GM06990 (cell line): ENCODE results near the gene GPR171.

Source experiments
- DNase-seq: peaks from one replicate; pipeline ENCODE4 v3.0.0-alpha.2; 2011; ENCODE audit not compliant: insufficient read length; ENCODE audit errors: extremely low read depth
- H3K27me3 ChIP-seq: replicated peaks from 2 replicates; pipeline ENCODE4 v1.6.0; 2011; ENCODE audit warnings: low read length; ENCODE audit not compliant: control insufficient read depth, insufficient read depth
- H3K36me3 ChIP-seq: 2 replicates; pipeline ENCODE4 v1.5.1; 2011; ENCODE audit warnings: low read length; ENCODE audit not compliant: control insufficient read depth, insufficient read depth
- H3K4me3 ChIP-seq: replicated peaks from 2 replicates; pipeline ENCODE4 v1.5.1; 2011; ENCODE audit warnings: low read depth, mild to moderate bottlenecking, control low read depth, low read length
- CTCF ChIP-seq: IDR thresholded peaks from 2 replicates; pipeline ENCODE4 v1.5.1; 2011; ENCODE audit warnings: low read length, control low read depth, mild to moderate bottlenecking, inconsistent platforms; ENCODE audit not compliant: insufficient read depth, poor library complexity, severe bottlenecking

Gene GPR171

GRCh38 chr3:151197228-151197627, 5.8 kb downstream of the GPR171 start:
- no peak for DNase-seq
- Histone ChIP-seq H3K27me3 (no peaks in the 10 kb centered on the region), H3K36me3 (no peaks in the 10 kb centered on the region), H3K4me3 (no peak overlapping the region)
- TF ChIP-seq CTCF, result no peak

- H3K4me3 ChIP-seq, result no peak overlapping the region
- H3K27me3 ChIP-seq, result no peaks in the 10 kb centered on the region
- no peaks in the 10 kb centered on the region for H3K36me3 ChIP-seq
- TF ChIP-seq CTCF, result no peak
- no peak for DNase-seq
These were observed 6.6 kb downstream of the GPR171 start for GRCh38 chr3:151196434-151196833.

- Histone ChIP-seq H3K4me3 (no peak overlapping the region), H3K27me3 (no peaks in the 10 kb centered on the region), H3K36me3 (no peaks in the 10 kb centered on the region)
- no peak for DNase-seq
- no peak for TF ChIP-seq CTCF
These were observed 7.2 kb downstream of the GPR171 start for GRCh38 chr3:151195826-151196225.

GRCh38 chr3:151192545-151192944, 10.5 kb downstream of the GPR171 start:
- Histone ChIP-seq H3K36me3 (no peaks in the 10 kb centered on the region), H3K4me3 (no peak overlapping the region), H3K27me3 (no peaks in the 10 kb centered on the region)
- TF ChIP-seq CTCF, result no peak
- no peak for DNase-seq

- no peak for TF ChIP-seq CTCF
- Histone ChIP-seq H3K27me3 (no peaks in the 10 kb centered on the region), H3K36me3 (no peaks in the 10 kb centered on the region), H3K4me3 (no peak overlapping the region)
- no peak for DNase-seq
These were observed 11.9 kb downstream of the GPR171 start for GRCh38 chr3:151191095-151191494.

GRCh38 chr3:151183265-151183671, 19.7 kb downstream of the GPR171 start:
- Histone ChIP-seq H3K36me3 (no peaks in the 10 kb centered on the region), H3K27me3 (no peaks in the 10 kb centered on the region), H3K4me3 (no peak overlapping the region)
- DNase-seq, result no peak
- TF ChIP-seq CTCF, result no peak
